ENCODE measurements around the gene ZNF687.

- TF ChIP-seq CTCF (IDR thresholded peaks at IDR 0.05; ENCODE audit: insufficient read depth, low read length): no peak
- no peak for TF ChIP-seq REST (IDR thresholded peaks at IDR 0.05; ENCODE audit: insufficient replicate concordance, low read depth)
- TF ChIP-seq POLR2AphosphoS5 (IDR thresholded peaks at IDR 0.05; ENCODE audit: low read depth): no peak
- no peak for TF ChIP-seq SPI1 (IDR thresholded peaks at IDR 0.05; ENCODE audit: borderline replicate concordance, low read depth)
- TF ChIP-seq GABPA (IDR thresholded peaks at IDR 0.05; ENCODE audit: low read depth): no peak
Observed at GRCh38 chr1:151327903-151328674, 46.0 kb downstream of the ZNF687 start.
